Measurements from ENCODE around the gene CCNG2.
A peak's percentile ranks its signal among the peaks of the same experiment; 100 is the strongest.

The CCNG2 gene

GRCh38 chr4:77157859-77158486 lies 966 bp downstream of the CCNG2 start:
- H3K4me1 ChIP-seq (ENCODE audit: control insufficient read depth, insufficient read depth, low read length) = peaks cover 7% of the 10 kb centered on the region
- peak overlapping the region; percentile 68 to 73 for H3K9ac ChIP-seq (ENCODE audit: low read length in 2 of 2)
- H3K36me3 ChIP-seq (ENCODE audit: control insufficient read depth in 2 of 2, insufficient read depth in 2 of 2, low read length in 2 of 2) = peaks cover 5 to 8% of the 10 kb centered on the region in 2 donors
- no peaks in the 10 kb centered on the region for H3K9me3 ChIP-seq (ENCODE audit: control insufficient read depth in 2 of 2, low read length in 2 of 2)
- H3K27me3 ChIP-seq (ENCODE audit: control insufficient read depth in 1 of 2, insufficient read depth in 2 of 2, low read length in 2 of 2) = no peaks in the 10 kb centered on the region
- peak overlapping the region; percentile 84 to 98 for H3K4me3 ChIP-seq (ENCODE audit: low read length in 2 of 2)
- peak overlapping the region; percentile 79 for H3K27ac ChIP-seq (ENCODE audit: low read length)

DNA sequence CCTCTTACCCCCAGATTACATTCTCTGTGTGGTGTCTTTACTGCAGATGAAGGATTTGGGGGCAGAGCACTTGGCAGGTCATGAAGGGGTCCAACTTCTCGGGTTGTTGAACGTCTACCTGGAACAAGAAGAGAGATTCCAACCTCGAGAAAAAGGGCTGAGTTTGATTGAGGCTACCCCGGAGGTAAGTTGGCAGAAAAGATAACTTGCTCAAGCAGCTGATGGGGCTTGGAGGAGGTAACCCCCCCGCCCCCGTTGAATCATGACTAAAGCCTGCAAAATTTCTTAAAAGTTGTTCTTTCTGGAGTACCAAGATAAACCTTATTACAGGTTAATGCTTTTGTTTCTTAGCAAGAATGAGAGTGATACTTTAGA lies 1.5 kb downstream of the CCNG2 start:
- Histone ChIP-seq H3K27me3 (ENCODE audit: control insufficient read depth in 1 of 2, insufficient read depth in 2 of 2, low read length in 2 of 2) (no peaks in the 10 kb centered on the region), H3K4me1 (ENCODE audit: control insufficient read depth, insufficient read depth, low read length) (peaks cover 7% of the 10 kb centered on the region), H3K9me3 (ENCODE audit: control insufficient read depth in 2 of 2, low read length in 2 of 2) (no peaks in the 10 kb centered on the region), H3K27ac (ENCODE audit: low read length) (peak overlapping the region; percentile 79), H3K9ac (ENCODE audit: low read length in 2 of 2) (peak overlapping the region; percentile 68 to 73), H3K36me3 (ENCODE audit: control insufficient read depth in 2 of 2, insufficient read depth in 2 of 2, low read length in 2 of 2) (peaks cover 5 to 8% of the 10 kb centered on the region in 2 donors), H3K4me3 (ENCODE audit: low read length in 2 of 2) (peak overlapping the region; percentile 84 to 98)

DNA sequence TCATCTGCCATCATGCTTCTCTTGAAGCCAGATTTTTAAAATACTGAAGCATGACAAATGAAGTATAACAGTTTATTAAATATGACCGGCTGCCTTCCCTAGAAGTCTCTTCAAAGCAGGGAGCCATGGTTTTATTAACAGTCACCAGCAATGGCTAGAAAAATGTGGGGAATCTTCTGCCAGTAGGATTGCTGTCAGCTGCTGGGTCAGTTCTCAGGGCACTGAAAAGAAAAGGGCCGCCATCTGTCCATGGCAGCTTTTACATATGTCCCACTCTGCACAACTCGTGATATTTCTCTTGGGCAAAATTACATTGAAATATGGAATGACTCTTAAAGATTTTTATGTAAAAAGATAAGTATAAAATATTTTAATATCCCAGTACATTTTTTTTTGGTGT lies 2.8 kb downstream of the CCNG2 start:
- Histone ChIP-seq H3K4me1 (ENCODE audit: control insufficient read depth, insufficient read depth, low read length) (peaks cover 7% of the 10 kb centered on the region), H3K9ac (ENCODE audit: low read length in 2 of 2) (no peak overlapping the region), H3K27ac (ENCODE audit: low read length) (no peak overlapping the region), H3K9me3 (ENCODE audit: control insufficient read depth in 2 of 2, low read length in 2 of 2) (no peaks in the 10 kb centered on the region), H3K4me3 (ENCODE audit: low read length in 2 of 2) (no peak overlapping the region), H3K27me3 (ENCODE audit: control insufficient read depth in 1 of 2, insufficient read depth in 2 of 2, low read length in 2 of 2) (no peaks in the 10 kb centered on the region), H3K36me3 (ENCODE audit: control insufficient read depth in 2 of 2, insufficient read depth in 2 of 2, low read length in 2 of 2) (peaks cover 5 to 14% of the 10 kb centered on the region in 2 donors)

- no peak overlapping the region for H3K27ac ChIP-seq (ENCODE audit: low read length)
- H3K4me3 ChIP-seq (ENCODE audit: low read length in 2 of 2) = no peak overlapping the region
- H3K9me3 ChIP-seq (ENCODE audit: control insufficient read depth in 2 of 2, low read length in 2 of 2) = no peaks in the 10 kb centered on the region
- no peaks in the 10 kb centered on the region for H3K4me1 ChIP-seq (ENCODE audit: control insufficient read depth, insufficient read depth, low read length)
- H3K9ac ChIP-seq (ENCODE audit: low read length in 2 of 2) = no peak overlapping the region
- peaks cover 9 to 16% of the 10 kb centered on the region in 2 donors for H3K36me3 ChIP-seq (ENCODE audit: control insufficient read depth in 2 of 2, insufficient read depth in 2 of 2, low read length in 2 of 2)
- H3K27me3 ChIP-seq (ENCODE audit: control insufficient read depth in 1 of 2, insufficient read depth in 2 of 2, low read length in 2 of 2) = no peaks in the 10 kb centered on the region
Observed at GRCh38 chr4:77163641-77164040, 6.6 kb downstream of the CCNG2 start.

DNA sequence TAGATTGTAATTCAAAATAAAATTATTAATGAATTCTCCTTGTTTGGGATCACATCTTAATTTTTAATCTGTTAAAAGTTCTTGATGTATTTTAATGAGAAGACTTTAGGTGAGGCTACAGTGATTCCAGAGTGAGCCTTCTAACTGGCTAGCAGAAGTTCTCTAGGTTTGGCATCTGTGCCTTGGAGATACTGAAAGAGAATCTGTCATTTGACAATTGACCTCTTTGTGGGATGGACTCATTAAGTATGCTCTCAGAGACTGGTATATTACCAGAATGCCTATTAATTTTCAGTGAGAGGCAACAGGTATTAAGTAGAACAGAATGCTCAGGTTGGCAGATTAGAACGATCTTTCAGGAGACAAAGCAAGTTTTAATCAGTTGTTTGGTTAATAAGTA lies 10.2 kb downstream of the CCNG2 start:
- Histone ChIP-seq H3K4me3 (ENCODE audit: low read length in 2 of 2) (no peak overlapping the region), H3K27ac (ENCODE audit: low read length) (no peak overlapping the region), H3K27me3 (ENCODE audit: control insufficient read depth in 1 of 2, insufficient read depth in 2 of 2, low read length in 2 of 2) (no peaks in the 10 kb centered on the region), H3K36me3 (ENCODE audit: control insufficient read depth in 2 of 2, insufficient read depth in 2 of 2, low read length in 2 of 2) (peaks cover 10 to 13% of the 10 kb centered on the region in 2 donors), H3K9ac (ENCODE audit: low read length in 2 of 2) (no peak overlapping the region), H3K4me1 (ENCODE audit: control insufficient read depth, insufficient read depth, low read length) (no peaks in the 10 kb centered on the region), H3K9me3 (ENCODE audit: control insufficient read depth in 2 of 2, low read length in 2 of 2) (no peaks in the 10 kb centered on the region)

GRCh38 chr4:77167866-77168265 lies 10.9 kb downstream of the CCNG2 start:
- no peaks in the 10 kb centered on the region for H3K9me3 ChIP-seq (ENCODE audit: control insufficient read depth in 2 of 2, low read length in 2 of 2)
- no peaks in the 10 kb centered on the region for H3K4me1 ChIP-seq (ENCODE audit: control insufficient read depth, insufficient read depth, low read length)
- no peak overlapping the region for H3K27ac ChIP-seq (ENCODE audit: low read length)
- no peak overlapping the region for H3K4me3 ChIP-seq (ENCODE audit: low read length in 2 of 2)
- no peak overlapping the region for H3K9ac ChIP-seq (ENCODE audit: low read length in 2 of 2)
- no peaks in the 10 kb centered on the region for H3K27me3 ChIP-seq (ENCODE audit: control insufficient read depth in 1 of 2, insufficient read depth in 2 of 2, low read length in 2 of 2)
- peaks cover 9 to 10% of the 10 kb centered on the region in 2 donors for H3K36me3 ChIP-seq (ENCODE audit: control insufficient read depth in 2 of 2, insufficient read depth in 2 of 2, low read length in 2 of 2)

GRCh38 chr4:77169481-77169880 lies 12.5 kb downstream of the CCNG2 start:
- no peak overlapping the region for H3K27ac ChIP-seq (ENCODE audit: low read length)
- H3K36me3 ChIP-seq (ENCODE audit: control insufficient read depth in 2 of 2, insufficient read depth in 2 of 2, low read length in 2 of 2) = peaks cover 3 to 10% of the 10 kb centered on the region in 2 donors
- H3K9me3 ChIP-seq (ENCODE audit: control insufficient read depth in 2 of 2, low read length in 2 of 2) = no peaks in the 10 kb centered on the region
- no peak overlapping the region for H3K9ac ChIP-seq (ENCODE audit: low read length in 2 of 2)
- H3K4me1 ChIP-seq (ENCODE audit: control insufficient read depth, insufficient read depth, low read length) = no peaks in the 10 kb centered on the region
- H3K27me3 ChIP-seq (ENCODE audit: control insufficient read depth in 1 of 2, insufficient read depth in 2 of 2, low read length in 2 of 2) = no peaks in the 10 kb centered on the region
- no peak overlapping the region for H3K4me3 ChIP-seq (ENCODE audit: low read length in 2 of 2)

DNA sequence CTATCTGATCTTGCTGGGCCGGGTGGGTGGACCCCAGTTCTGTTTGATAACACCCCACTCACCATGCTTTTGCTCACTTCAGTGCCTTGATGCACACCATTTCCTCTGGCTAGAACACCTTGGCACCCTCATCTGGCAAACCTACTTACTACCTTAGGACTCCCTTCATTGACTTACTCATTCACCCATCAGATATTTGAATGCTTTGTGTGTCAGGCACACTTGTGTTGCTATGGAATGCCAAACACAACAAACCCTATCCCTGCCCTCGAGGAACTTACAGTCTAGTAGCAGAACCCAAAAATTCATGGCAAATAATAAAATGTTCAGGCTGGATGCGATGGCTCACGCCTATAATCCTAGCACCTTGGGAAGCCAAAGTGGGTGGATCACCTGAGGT lies 13.9 kb downstream of the CCNG2 start:
- no peaks in the 10 kb centered on the region for H3K27me3 ChIP-seq (ENCODE audit: control insufficient read depth in 1 of 2, insufficient read depth in 2 of 2, low read length in 2 of 2)
- H3K36me3 ChIP-seq (ENCODE audit: control insufficient read depth in 2 of 2, insufficient read depth in 2 of 2, low read length in 2 of 2) = peaks cover 3 to 10% of the 10 kb centered on the region in 2 donors
- H3K27ac ChIP-seq (ENCODE audit: low read length) = no peak overlapping the region

DNA sequence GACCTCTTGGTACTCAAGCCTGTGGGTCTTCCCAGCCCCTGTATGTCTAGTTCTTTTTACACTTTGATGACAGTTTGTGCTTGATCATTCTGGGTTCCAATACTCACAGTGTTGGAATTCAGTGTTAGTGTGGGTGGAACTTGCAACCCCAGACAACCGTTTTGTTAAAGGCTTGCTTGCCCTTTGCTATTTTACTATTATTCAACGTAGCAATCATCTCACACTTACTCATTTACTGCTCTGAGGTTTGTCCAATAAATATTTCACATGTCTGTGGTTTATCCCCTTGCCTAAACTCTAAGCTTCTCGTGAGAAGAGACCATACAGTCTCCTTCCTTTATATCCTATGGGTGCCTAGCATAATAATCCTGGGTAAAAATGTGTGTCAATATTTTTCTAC lies 15.3 kb downstream of the CCNG2 start:
- no peak overlapping the region for H3K4me3 ChIP-seq (ENCODE audit: low read length in 2 of 2)
- H3K9me3 ChIP-seq (ENCODE audit: control insufficient read depth in 2 of 2, low read length in 2 of 2) = no peaks in the 10 kb centered on the region
- peaks cover 3 to 10% of the 10 kb centered on the region in 2 donors for H3K36me3 ChIP-seq (ENCODE audit: control insufficient read depth in 2 of 2, insufficient read depth in 2 of 2, low read length in 2 of 2)
- H3K27ac ChIP-seq (ENCODE audit: low read length) = no peak overlapping the region
- H3K27me3 ChIP-seq (ENCODE audit: control insufficient read depth in 1 of 2, insufficient read depth in 2 of 2, low read length in 2 of 2) = no peaks in the 10 kb centered on the region
- H3K9ac ChIP-seq (ENCODE audit: low read length in 2 of 2) = no peak overlapping the region
- H3K4me1 ChIP-seq (ENCODE audit: control insufficient read depth, insufficient read depth, low read length) = no peaks in the 10 kb centered on the region

More for the DNA sequence above, 13.9 kb downstream of the CCNG2 start:
- Histone ChIP-seq H3K9me3 (ENCODE audit: control insufficient read depth in 2 of 2, low read length in 2 of 2) (no peaks in the 10 kb centered on the region), H3K4me1 (ENCODE audit: control insufficient read depth, insufficient read depth, low read length) (no peaks in the 10 kb centered on the region), H3K4me3 (ENCODE audit: low read length in 2 of 2) (no peak overlapping the region), H3K9ac (ENCODE audit: low read length in 2 of 2) (no peak overlapping the region)

- Histone ChIP-seq H3K27ac (ENCODE audit: low read length) (no peak overlapping the region), H3K27me3 (ENCODE audit: control insufficient read depth in 1 of 2, insufficient read depth in 2 of 2, low read length in 2 of 2) (no peaks in the 10 kb centered on the region), H3K9me3 (ENCODE audit: control insufficient read depth in 2 of 2, low read length in 2 of 2) (no peaks in the 10 kb centered on the region)
Observed at GRCh38 chr4:77174426-77174825, 17.4 kb downstream of the CCNG2 start.

DNA sequence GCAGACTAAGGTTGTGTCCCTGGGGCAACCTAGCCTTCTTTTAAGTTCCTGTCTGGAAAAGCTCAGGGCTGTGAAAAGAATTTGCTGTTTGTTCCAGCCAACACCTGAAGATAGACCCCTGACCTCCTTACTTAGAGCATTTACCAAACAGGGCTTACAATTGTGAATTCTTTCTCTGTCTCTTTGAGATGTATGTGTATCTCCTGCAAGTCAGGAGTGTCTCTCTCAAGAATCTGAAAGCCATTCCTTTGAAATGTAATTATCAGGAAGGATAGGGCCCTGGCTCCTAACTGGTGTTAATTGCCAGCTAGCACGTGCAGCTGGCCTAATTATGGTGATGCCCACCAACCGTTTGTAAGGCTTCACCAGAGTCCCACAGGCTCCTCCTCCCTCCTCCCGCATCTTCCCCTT lies 18.2 kb downstream of the CCNG2 start:
- Histone ChIP-seq H3K36me3 (ENCODE audit: control insufficient read depth in 2 of 2, insufficient read depth in 2 of 2, low read length in 2 of 2) (peaks cover 0 to 2% of the 10 kb centered on the region in 2 donors), H3K9ac (ENCODE audit: low read length in 2 of 2) (no peak overlapping the region), H3K4me1 (ENCODE audit: control insufficient read depth, insufficient read depth, low read length) (no peaks in the 10 kb centered on the region), H3K27me3 (ENCODE audit: control insufficient read depth in 1 of 2, insufficient read depth in 2 of 2, low read length in 2 of 2) (no peaks in the 10 kb centered on the region), H3K4me3 (ENCODE audit: low read length in 2 of 2) (no peak overlapping the region), H3K27ac (ENCODE audit: low read length) (no peak overlapping the region), H3K9me3 (ENCODE audit: control insufficient read depth in 2 of 2, low read length in 2 of 2) (no peaks in the 10 kb centered on the region)

More at GRCh38 chr4:77174426-77174825, 17.4 kb downstream of the CCNG2 start:
- H3K4me1 ChIP-seq (ENCODE audit: control insufficient read depth, insufficient read depth, low read length) = no peaks in the 10 kb centered on the region
- H3K9ac ChIP-seq (ENCODE audit: low read length in 2 of 2) = no peak overlapping the region
- H3K36me3 ChIP-seq (ENCODE audit: control insufficient read depth in 2 of 2, insufficient read depth in 2 of 2, low read length in 2 of 2) = peaks cover 0 to 2% of the 10 kb centered on the region in 2 donors
- H3K4me3 ChIP-seq (ENCODE audit: low read length in 2 of 2) = no peak overlapping the region

Measured in stomach smooth muscle (tissue), 2 donors.